ENCODE measurements around the gene TTC6.

TTC6 gene

GRCh38 chr14:37615582-37616289 is 20.3 kb downstream of the TTC6 start:
- H3K36me3 ChIP-seq (ENCODE audit: control insufficient read depth in 2 of 2, insufficient read depth in 2 of 2, low read length in 2 of 2), result no peaks in the 10 kb centered on the region
- peak overlapping the region in 1 of 2 donors; percentile 40 for H3K4me3 ChIP-seq (ENCODE audit: low read length in 2 of 2)
- H3K27me3 ChIP-seq (ENCODE audit: control insufficient read depth in 1 of 2, insufficient read depth in 2 of 2, low read length in 2 of 2), result peaks cover 8 to 20% of the 10 kb centered on the region in 2 donors
- no peak overlapping the region for H3K27ac ChIP-seq (ENCODE audit: low read length)
- H3K4me1 ChIP-seq (ENCODE audit: control insufficient read depth, insufficient read depth, low read length), result no peaks in the 10 kb centered on the region
- no peak overlapping the region for H3K9ac ChIP-seq (ENCODE audit: low read length in 2 of 2)
- H3K9me3 ChIP-seq (ENCODE audit: control insufficient read depth in 2 of 2, low read length in 2 of 2), result peaks cover 5 to 17% of the 10 kb centered on the region in 2 donors

DNA sequence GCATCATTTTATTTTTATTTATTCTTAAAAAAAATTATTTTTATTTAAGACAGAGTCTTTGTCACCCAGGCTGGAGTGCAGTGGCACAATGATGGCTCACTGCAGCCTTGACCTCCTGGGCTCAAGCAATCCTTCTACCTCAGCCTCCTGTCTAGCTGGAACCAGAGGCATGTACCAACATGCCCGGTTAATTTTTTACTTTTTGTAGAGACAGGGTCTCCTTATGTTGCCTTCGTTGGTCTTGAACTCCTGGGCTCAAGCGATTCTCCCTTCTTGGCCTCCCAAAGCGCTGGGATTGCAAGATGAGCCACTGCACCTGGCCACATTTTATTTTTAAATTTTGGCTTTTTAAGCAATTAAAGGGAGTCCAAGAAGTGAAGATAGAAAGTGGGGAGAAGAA is 21.4 kb downstream of the TTC6 start:
- Histone ChIP-seq H3K27me3 (ENCODE audit: control insufficient read depth in 1 of 2, insufficient read depth in 2 of 2, low read length in 2 of 2) (peaks cover 13 to 16% of the 10 kb centered on the region in 2 donors), H3K27ac (ENCODE audit: low read length) (no peak overlapping the region), H3K4me1 (ENCODE audit: control insufficient read depth, insufficient read depth, low read length) (no peaks in the 10 kb centered on the region), H3K36me3 (ENCODE audit: control insufficient read depth in 2 of 2, insufficient read depth in 2 of 2, low read length in 2 of 2) (no peaks in the 10 kb centered on the region), H3K9me3 (ENCODE audit: control insufficient read depth in 2 of 2, low read length in 2 of 2) (peaks cover 5 to 17% of the 10 kb centered on the region in 2 donors), H3K9ac (ENCODE audit: low read length in 2 of 2) (no peak overlapping the region), H3K4me3 (ENCODE audit: low read length in 2 of 2) (no peak overlapping the region)

DNA sequence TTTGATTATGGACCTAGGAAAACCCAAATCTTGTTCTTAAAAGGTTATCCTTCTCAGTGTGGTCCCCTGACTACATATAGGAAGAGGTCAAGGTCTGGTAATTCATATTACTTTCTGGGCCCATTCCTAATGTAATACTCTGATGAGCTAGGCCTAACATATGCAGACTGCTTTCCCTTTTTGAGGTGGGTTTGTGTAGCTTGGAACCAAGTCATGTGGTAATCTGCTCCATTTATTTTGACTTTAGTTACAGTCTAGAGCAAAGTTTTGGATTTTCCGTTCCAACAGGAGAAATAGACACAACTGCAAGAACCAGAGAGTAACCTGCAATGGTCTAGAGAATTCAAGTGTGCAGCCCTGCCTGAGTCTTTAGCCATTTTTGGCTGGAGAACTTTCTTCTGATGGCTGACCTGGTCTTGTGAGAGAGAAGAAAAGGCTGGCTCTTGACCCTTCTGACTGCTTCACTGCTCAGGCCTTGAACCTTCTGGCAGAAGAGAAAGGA is 22.5 kb downstream of the TTC6 start:
- H3K36me3 ChIP-seq (ENCODE audit: control insufficient read depth in 2 of 2, insufficient read depth in 2 of 2, low read length in 2 of 2), result no peaks in the 10 kb centered on the region
- H3K27me3 ChIP-seq (ENCODE audit: control insufficient read depth in 1 of 2, insufficient read depth in 2 of 2, low read length in 2 of 2), result peaks cover 10 to 17% of the 10 kb centered on the region in 2 donors
- H3K9ac ChIP-seq (ENCODE audit: low read length in 2 of 2), result no peak overlapping the region
- no peak overlapping the region for H3K4me3 ChIP-seq (ENCODE audit: low read length in 2 of 2)
- H3K9me3 ChIP-seq (ENCODE audit: control insufficient read depth in 2 of 2, low read length in 2 of 2), result peaks cover 5 to 17% of the 10 kb centered on the region in 2 donors
- H3K27ac ChIP-seq (ENCODE audit: low read length), result no peak overlapping the region
- H3K4me1 ChIP-seq (ENCODE audit: control insufficient read depth, insufficient read depth, low read length), result peaks cover 6% of the 10 kb centered on the region

- H3K9ac ChIP-seq (ENCODE audit: low read length in 2 of 2), result no peak overlapping the region
- peaks cover 5 to 17% of the 10 kb centered on the region in 2 donors for H3K9me3 ChIP-seq (ENCODE audit: control insufficient read depth in 2 of 2, low read length in 2 of 2)
- H3K27ac ChIP-seq (ENCODE audit: low read length), result no peak overlapping the region
- H3K4me1 ChIP-seq (ENCODE audit: control insufficient read depth, insufficient read depth, low read length), result peaks cover 6% of the 10 kb centered on the region
- H3K36me3 ChIP-seq (ENCODE audit: control insufficient read depth in 2 of 2, insufficient read depth in 2 of 2, low read length in 2 of 2), result no peaks in the 10 kb centered on the region
- H3K27me3 ChIP-seq (ENCODE audit: control insufficient read depth in 1 of 2, insufficient read depth in 2 of 2, low read length in 2 of 2), result peaks cover 12 to 17% of the 10 kb centered on the region in 2 donors
- no peak overlapping the region for H3K4me3 ChIP-seq (ENCODE audit: low read length in 2 of 2)
These were observed 23.1 kb downstream of the TTC6 start for GRCh38 chr14:37618498-37619028.

- Histone ChIP-seq H3K9ac (ENCODE audit: low read length in 2 of 2) (no peak overlapping the region), H3K36me3 (ENCODE audit: control insufficient read depth in 2 of 2, insufficient read depth in 2 of 2, low read length in 2 of 2) (no peaks in the 10 kb centered on the region), H3K4me3 (ENCODE audit: low read length in 2 of 2) (no peak overlapping the region), H3K9me3 (ENCODE audit: control insufficient read depth in 2 of 2, low read length in 2 of 2) (peaks cover 4 to 7% of the 10 kb centered on the region in 2 donors), H3K4me1 (ENCODE audit: control insufficient read depth, insufficient read depth, low read length) (peaks cover 6% of the 10 kb centered on the region), H3K27me3 (ENCODE audit: control insufficient read depth in 1 of 2, insufficient read depth in 2 of 2, low read length in 2 of 2) (peaks cover 14 to 17% of the 10 kb centered on the region in 2 donors), H3K27ac (ENCODE audit: low read length) (no peak overlapping the region)
These were observed 25.4 kb downstream of the TTC6 start for GRCh38 chr14:37620856-37621255.

DNA sequence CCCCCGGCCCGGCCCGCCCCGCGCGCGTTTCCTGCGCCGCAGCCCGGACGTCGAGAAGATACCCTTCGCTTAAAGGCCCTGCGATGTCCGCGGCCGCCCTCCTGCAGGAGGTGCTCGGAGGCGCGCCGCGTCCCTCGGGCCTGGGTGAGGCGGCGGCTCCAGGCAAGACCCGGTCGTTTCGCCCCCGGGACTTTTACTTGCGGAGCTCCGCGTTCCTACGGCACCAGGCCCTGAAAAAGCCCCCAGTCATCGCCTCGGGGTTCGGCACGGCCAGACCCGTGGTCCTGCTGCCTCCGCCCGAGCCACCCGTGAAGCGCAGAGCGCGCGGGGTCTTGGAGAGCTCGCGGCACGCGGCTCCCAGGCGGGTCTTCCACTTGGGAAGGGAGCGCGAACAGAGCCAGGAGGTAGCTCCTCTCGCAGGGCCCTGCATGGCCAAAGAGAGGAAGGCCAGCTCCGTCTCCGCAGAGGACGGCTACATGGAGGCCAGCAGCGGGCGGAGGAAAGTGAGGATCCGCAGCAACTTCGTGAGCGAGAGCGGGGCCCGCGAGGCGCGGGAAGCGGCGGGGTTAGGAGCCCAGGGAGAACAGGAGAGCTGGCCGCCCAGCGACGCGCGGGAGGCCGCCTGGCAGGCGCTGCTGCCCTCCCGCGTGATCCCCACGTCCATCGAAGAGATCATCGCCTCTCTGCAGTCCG is 26.9 kb downstream of the TTC6 start:
- H3K9me3 ChIP-seq (ENCODE audit: control insufficient read depth in 2 of 2, low read length in 2 of 2), result no peaks in the 10 kb centered on the region
- H3K4me3 ChIP-seq (ENCODE audit: low read length in 2 of 2), result peak overlapping the region; percentile 22 to 44
- H3K36me3 ChIP-seq (ENCODE audit: control insufficient read depth in 2 of 2, insufficient read depth in 2 of 2, low read length in 2 of 2), result no peaks in the 10 kb centered on the region
- H3K9ac ChIP-seq (ENCODE audit: low read length in 2 of 2), result no peak overlapping the region
- peaks cover 14 to 17% of the 10 kb centered on the region in 2 donors for H3K27me3 ChIP-seq (ENCODE audit: control insufficient read depth in 1 of 2, insufficient read depth in 2 of 2, low read length in 2 of 2)
- peaks cover 6% of the 10 kb centered on the region for H3K4me1 ChIP-seq (ENCODE audit: control insufficient read depth, insufficient read depth, low read length)
- no peak overlapping the region for H3K27ac ChIP-seq (ENCODE audit: low read length)

GRCh38 chr14:37623426-37623951 is 28.1 kb downstream of the TTC6 start:
- Histone ChIP-seq H3K27ac (ENCODE audit: low read length) (no peak overlapping the region), H3K9ac (ENCODE audit: low read length in 2 of 2) (no peak overlapping the region), H3K9me3 (ENCODE audit: control insufficient read depth in 2 of 2, low read length in 2 of 2) (no peaks in the 10 kb centered on the region), H3K4me3 (ENCODE audit: low read length in 2 of 2) (no peak overlapping the region), H3K36me3 (ENCODE audit: control insufficient read depth in 2 of 2, insufficient read depth in 2 of 2, low read length in 2 of 2) (no peaks in the 10 kb centered on the region), H3K4me1 (ENCODE audit: control insufficient read depth, insufficient read depth, low read length) (peaks cover 6% of the 10 kb centered on the region), H3K27me3 (ENCODE audit: control insufficient read depth in 1 of 2, insufficient read depth in 2 of 2, low read length in 2 of 2) (peaks cover 14 to 17% of the 10 kb centered on the region in 2 donors)

GRCh38 chr14:37623971-37624370 is 28.5 kb downstream of the TTC6 start:
- Histone ChIP-seq H3K27me3 (ENCODE audit: control insufficient read depth in 1 of 2, insufficient read depth in 2 of 2, low read length in 2 of 2) (peaks cover 14 to 17% of the 10 kb centered on the region in 2 donors), H3K9me3 (ENCODE audit: control insufficient read depth in 2 of 2, low read length in 2 of 2) (no peaks in the 10 kb centered on the region), H3K4me3 (ENCODE audit: low read length in 2 of 2) (no peak overlapping the region), H3K36me3 (ENCODE audit: control insufficient read depth in 2 of 2, insufficient read depth in 2 of 2, low read length in 2 of 2) (no peaks in the 10 kb centered on the region), H3K4me1 (ENCODE audit: control insufficient read depth, insufficient read depth, low read length) (peaks cover 6% of the 10 kb centered on the region), H3K9ac (ENCODE audit: low read length in 2 of 2) (no peak overlapping the region), H3K27ac (ENCODE audit: low read length) (no peak overlapping the region)

GRCh38 chr14:37625597-37626595 is 30.5 kb downstream of the TTC6 start:
- H3K9me3 ChIP-seq (ENCODE audit: control insufficient read depth in 2 of 2, low read length in 2 of 2), result no peaks in the 10 kb centered on the region
- H3K4me3 ChIP-seq (ENCODE audit: low read length in 2 of 2), result no peak overlapping the region
- H3K27ac ChIP-seq (ENCODE audit: low read length), result no peak overlapping the region
- H3K9ac ChIP-seq (ENCODE audit: low read length in 2 of 2), result no peak overlapping the region
- H3K27me3 ChIP-seq (ENCODE audit: control insufficient read depth in 1 of 2, insufficient read depth in 2 of 2, low read length in 2 of 2), result peaks cover 12 to 17% of the 10 kb centered on the region in 2 donors
- peaks cover 6% of the 10 kb centered on the region for H3K4me1 ChIP-seq (ENCODE audit: control insufficient read depth, insufficient read depth, low read length)
- no peaks in the 10 kb centered on the region for H3K36me3 ChIP-seq (ENCODE audit: control insufficient read depth in 2 of 2, insufficient read depth in 2 of 2, low read length in 2 of 2)

DNA sequence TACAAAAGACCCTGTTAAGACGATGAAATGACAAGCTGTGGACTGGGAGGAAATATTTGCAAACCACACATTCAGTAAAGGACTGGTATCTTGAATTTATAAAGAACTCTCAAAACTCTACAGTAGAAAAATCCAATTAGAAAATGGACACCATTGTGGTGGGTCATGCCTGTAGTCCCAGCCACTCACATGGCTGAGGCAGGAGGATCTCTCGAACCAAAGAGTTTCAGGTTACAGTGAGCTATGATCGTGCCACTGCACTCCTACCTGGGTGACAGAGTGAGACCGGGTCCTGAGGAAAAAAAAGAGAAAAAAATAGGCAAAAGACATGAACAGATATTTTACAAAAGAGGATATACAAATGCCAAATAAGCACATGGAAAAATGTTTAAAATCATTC is 41.9 kb downstream of the TTC6 start:
- peaks cover 4 to 6% of the 10 kb centered on the region in 2 donors for H3K27me3 ChIP-seq (ENCODE audit: control insufficient read depth in 1 of 2, insufficient read depth in 2 of 2, low read length in 2 of 2)
- no peaks in the 10 kb centered on the region for H3K9me3 ChIP-seq (ENCODE audit: control insufficient read depth in 2 of 2, low read length in 2 of 2)
- no peak overlapping the region for H3K27ac ChIP-seq (ENCODE audit: low read length)
- H3K9ac ChIP-seq (ENCODE audit: low read length in 2 of 2), result no peak overlapping the region
- no peaks in the 10 kb centered on the region for H3K36me3 ChIP-seq (ENCODE audit: control insufficient read depth in 2 of 2, insufficient read depth in 2 of 2, low read length in 2 of 2)
- no peak overlapping the region for H3K4me3 ChIP-seq (ENCODE audit: low read length in 2 of 2)
- H3K4me1 ChIP-seq (ENCODE audit: control insufficient read depth, insufficient read depth, low read length), result no peaks in the 10 kb centered on the region
